ENCODE measurements around the gene ADI1.

Gene ADI1

GRCh38 chr2:3479430-3480320 lies 39.7 kb downstream of the ADI1 start:
- no peak for DNase-seq

- DNase-seq: no peak
Measured at GRCh38 chr2:3478846-3479385, 40.4 kb downstream of the ADI1 start.

GRCh38 chr2:3476985-3477327 lies 42.4 kb downstream of the ADI1 start:
- no peak for DNase-seq

- DNase-seq: peak; percentile 71 to 76
Measured at GRCh38 chr2:3476321-3476984, 42.9 kb downstream of the ADI1 start.

- peak in 1 of 2 donors; percentile 35 for DNase-seq
Measured at GRCh38 chr2:3475771-3476170, 43.6 kb downstream of the ADI1 start.

- DNase-seq: no peak
Measured at GRCh38 chr2:3472966-3473365, 46.4 kb downstream of the ADI1 start.

- DNase-seq: no peak
Measured at GRCh38 chr2:3472296-3472695, 47.0 kb downstream of the ADI1 start.

GRCh38 chr2:3470856-3471737 lies 48.2 kb downstream of the ADI1 start:
- DNase-seq: no peak

GRCh38 chr2:3470166-3470651 lies 49.1 kb downstream of the ADI1 start:
- DNase-seq: no peak

- DNase-seq: no peak
Measured at GRCh38 chr2:3469486-3469885, 49.8 kb downstream of the ADI1 start.

- no peak for DNase-seq
Measured at GRCh38 chr2:3468296-3468988, 50.9 kb downstream of the ADI1 start.

- DNase-seq: no peak
Measured at GRCh38 chr2:3467654-3468053, 51.7 kb downstream of the ADI1 start.

- DNase-seq: no peak
Measured at GRCh38 chr2:3466966-3467365, 52.4 kb downstream of the ADI1 start.

GRCh38 chr2:3466482-3466863 lies 52.9 kb downstream of the ADI1 start:
- no peak for DNase-seq

GRCh38 chr2:3465844-3466481 lies 53.4 kb downstream of the ADI1 start:
- no peak for DNase-seq

GRCh38 chr2:3465328-3465727 lies 54.0 kb downstream of the ADI1 start:
- DNase-seq: no peak

GRCh38 chr2:3464401-3465005 lies 54.8 kb downstream of the ADI1 start:
- no peak for DNase-seq

GRCh38 chr2:3463944-3464343 lies 55.4 kb downstream of the ADI1 start:
- no peak for DNase-seq

- DNase-seq: no peak
Measured at GRCh38 chr2:3463186-3463835, 56.0 kb downstream of the ADI1 start.

- DNase-seq: no peak
Measured at GRCh38 chr2:3462493-3463104, 56.7 kb downstream of the ADI1 start.

Measured in hippocampal formation (tissue), 2 donors.